GM23338 (cell line): ENCODE measurements around the gene PDCD1. TPM values are rescaled to one million over a fixed set of nuclear protein-coding genes. Genes with fewer than 3 reads are reported as not detected.

Source experiments
- ATAC-seq: fragments of 200-7000 bp; cut with Tn5 transposase; 3 replicates; pipeline ENCODE4 v1.9.1; 2020
- DNase-seq: peaks from one replicate; pipeline ENCODE4 v3.0.0-alpha.2; 2015; ENCODE audit warnings: low spot score
- H2AFZ ChIP-seq: fragments of 200-600 bp; sonication (generic); 2 replicates; pipeline ENCODE4 v1.8.0; 2016; ENCODE audit warnings: antibody characterized with exemption, mild to moderate bottlenecking, moderate library complexity
- H3F3A ChIP-seq: fragments of 200-600 bp; sonication (generic); replicated peaks from 2 replicates; pipeline ENCODE4 v1.8.0; 2017; ENCODE audit warnings: antibody characterized with exemption, mixed run types, low read depth
- H3K27ac ChIP-seq: fragments of 200-600 bp; sonication (generic); 2 replicates; pipeline ENCODE4 v1.6.1; 2016; ENCODE audit warnings: low read depth
- H3K27me3 ChIP-seq: fragments of 200-600 bp; sonication (generic); 2 replicates; pipeline ENCODE4 v1.8.0; 2016; ENCODE audit warnings: mild to moderate bottlenecking, mixed run types, moderate library complexity; ENCODE audit not compliant: insufficient read depth
- H3K36me3 ChIP-seq: fragments of 200-600 bp; sonication (generic); 2 replicates; pipeline ENCODE4 v1.8.0; 2016; ENCODE audit warnings: mild to moderate bottlenecking; ENCODE audit not compliant: insufficient read depth
- H3K4me1 ChIP-seq: fragments of 200-600 bp; sonication (generic); 2 replicates; pipeline ENCODE4 v1.8.0; 2016; ENCODE audit warnings: mild to moderate bottlenecking, moderate library complexity; ENCODE audit not compliant: insufficient read depth
- H3K4me2 ChIP-seq: fragments of 200-600 bp; sonication (generic); 2 replicates; pipeline ENCODE4 v1.7.1; 2017; ENCODE audit warnings: mixed run types
- H3K4me3 ChIP-seq: fragments of 200-600 bp; sonication (generic); 2 replicates; pipeline ENCODE4 v1.6.1; 2016; ENCODE audit warnings: mixed run types
- H3K79me2 ChIP-seq: fragments of 200-600 bp; sonication (generic); replicated peaks from 2 replicates; pipeline ENCODE4 v1.8.0; 2017; ENCODE audit warnings: mild to moderate bottlenecking; ENCODE audit not compliant: insufficient read depth
- H3K9me2 ChIP-seq: fragments of 200-600 bp; sonication (generic); 2 replicates; pipeline ENCODE4 v1.8.0; 2017; ENCODE audit not compliant: insufficient read depth
- H4K20me1 ChIP-seq: fragments of 200-600 bp; sonication (generic); replicated peaks from 2 replicates; pipeline ENCODE4 v1.8.0; 2017; ENCODE audit warnings: mild to moderate bottlenecking; ENCODE audit not compliant: insufficient read depth
- H3K27ac Mint-ChIP-seq: 2 replicates; pipeline ENCODE4 v1.8.0; 2020; ENCODE audit warnings: inconsistent platforms, mild to moderate bottlenecking, moderate library complexity, mixed read lengths
- H3K27me3 Mint-ChIP-seq: 3 replicates; pipeline ENCODE4 v1.8.0; 2022; ENCODE audit warnings: low read depth, mild to moderate bottlenecking, moderate library complexity, mixed read lengths, inconsistent platforms; ENCODE audit not compliant: insufficient read depth, poor library complexity
- H3K36me3 Mint-ChIP-seq: 3 replicates; pipeline ENCODE4 v1.8.0; 2021; ENCODE audit warnings: low read depth, mild to moderate bottlenecking, inconsistent platforms, moderate library complexity, mixed read lengths
- H3K4me1 Mint-ChIP-seq: 3 replicates; pipeline ENCODE4 v1.8.0; 2020; ENCODE audit warnings: mild to moderate bottlenecking, inconsistent platforms, mixed read lengths
- H3K4me3 Mint-ChIP-seq: 3 replicates; pipeline ENCODE4 v1.8.0; 2021; ENCODE audit warnings: moderate library complexity, mild to moderate bottlenecking, inconsistent platforms, mixed read lengths
- H3K9me3 Mint-ChIP-seq: 3 replicates; pipeline ENCODE4 v1.8.0; 2020; ENCODE audit warnings: moderate library complexity, mild to moderate bottlenecking, inconsistent platforms, mixed read lengths
- ETS1 ChIP-seq: IDR thresholded peaks from 2 replicates; pipeline ENCODE4 v1.6.1; 2016; ENCODE audit warnings: antibody characterized with exemption
- EZH2phosphoT487 ChIP-seq: fragments of 200-600 bp; sonication (generic); IDR thresholded peaks from one replicate; pipeline ENCODE4 v1.8.1; 2018; ENCODE audit warnings: antibody characterized with exemption; ENCODE audit not compliant: unreplicated experiment
- NANOG ChIP-seq: IDR thresholded peaks from 2 replicates; pipeline ENCODE4 v1.6.1; 2016; ENCODE audit warnings: antibody characterized with exemption, borderline replicate concordance
- POLR2AphosphoS5 ChIP-seq: IDR thresholded peaks from 2 replicates; pipeline ENCODE4 v1.6.1; 2016; ENCODE audit warnings: antibody characterized with exemption, low read depth
- ZNF462 ChIP-seq: fragments of 250-450 bp; sonication (Bioruptor Pico); IDR thresholded peaks from 2 replicates; pipeline ENCODE4 v1.5.0; 2020; ENCODE audit warnings: mild to moderate bottlenecking, moderate library complexity
- polyA plus RNA-seq: library from polyadenylated mRNA; unstranded; fragments of >200 nt; fragmentation: Nextera tagmentation; extraction: Ambion mirVana; gene quantifications from 2 replicates; pipeline ENCODE4 v1.2.1, GENCODE V29; 2016
- total RNA-seq: library from RNA; depleted of rRNA; stranded (reverse); fragments of >200 nt; shearing (Covaris generic); gene quantifications from 2 replicates; pipeline ENCODE4 v1.2.3, GENCODE V29; 2014
- TF ChIP-seq, protein P1 (sequence below), 2 experiments: fragments of 200-600 bp in 1 of 2; sonication (generic) in 1 of 2; conservative IDR thresholded peaks; 2 replicates each; pipeline versions ENCODE4 v1.5.1 to v1.6.1; 2016 to 2017; ENCODE audit warnings: antibody characterized with exemption in 2 of 2, low read depth in 2 of 2, mild to moderate bottlenecking in 2 of 2, moderate library complexity in 1 of 2

Gene PDCD1
- total and polyA plus RNA-seq, 2 experiments from 2014 or later, result 0.34 to 0.38 TPM

GRCh38 chr2:241877989-241878970 lies 19.6 kb upstream of the PDCD1 start:
- H3K36me3 Mint-ChIP-seq, result peaks cover 10% of the 10 kb centered on the region
- H3K27me3 ChIP-seq, result no peaks in the 10 kb centered on the region
- peak; percentile 24 for ATAC-seq
- peaks cover 17% of the 10 kb centered on the region for H3K9me3 Mint-ChIP-seq
- H3K27ac ChIP-seq, result no peak overlapping the region
- H3K4me3 Mint-ChIP-seq, result no peak overlapping the region
- TF ChIP-seq, protein P1, sequence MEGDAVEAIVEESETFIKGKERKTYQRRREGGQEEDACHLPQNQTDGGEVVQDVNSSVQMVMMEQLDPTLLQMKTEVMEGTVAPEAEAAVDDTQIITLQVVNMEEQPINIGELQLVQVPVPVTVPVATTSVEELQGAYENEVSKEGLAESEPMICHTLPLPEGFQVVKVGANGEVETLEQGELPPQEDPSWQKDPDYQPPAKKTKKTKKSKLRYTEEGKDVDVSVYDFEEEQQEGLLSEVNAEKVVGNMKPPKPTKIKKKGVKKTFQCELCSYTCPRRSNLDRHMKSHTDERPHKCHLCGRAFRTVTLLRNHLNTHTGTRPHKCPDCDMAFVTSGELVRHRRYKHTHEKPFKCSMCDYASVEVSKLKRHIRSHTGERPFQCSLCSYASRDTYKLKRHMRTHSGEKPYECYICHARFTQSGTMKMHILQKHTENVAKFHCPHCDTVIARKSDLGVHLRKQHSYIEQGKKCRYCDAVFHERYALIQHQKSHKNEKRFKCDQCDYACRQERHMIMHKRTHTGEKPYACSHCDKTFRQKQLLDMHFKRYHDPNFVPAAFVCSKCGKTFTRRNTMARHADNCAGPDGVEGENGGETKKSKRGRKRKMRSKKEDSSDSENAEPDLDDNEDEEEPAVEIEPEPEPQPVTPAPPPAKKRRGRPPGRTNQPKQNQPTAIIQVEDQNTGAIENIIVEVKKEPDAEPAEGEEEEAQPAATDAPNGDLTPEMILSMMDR (conservative IDR thresholded peaks at IDR 0.05; ENCODE audit: low read depth in 2 of 2), result peak; percentile 67 to 90
- no peak for TF ChIP-seq EZH2phosphoT487
- H3K4me2 ChIP-seq, result peak overlapping the region; percentile 70; the same call in 1 of the 2 replicates
- peaks cover 35% of the 10 kb centered on the region for H3K27me3 Mint-ChIP-seq
- H3K4me1 ChIP-seq, result peaks cover 21% of the 10 kb centered on the region
- H3K27ac Mint-ChIP-seq, result no peak overlapping the region
- H3K79me2 ChIP-seq, result no peaks in the 10 kb centered on the region
- no peaks in the 10 kb centered on the region for H3F3A ChIP-seq
- H3K9me2 ChIP-seq, result no peaks in the 10 kb centered on the region
- no peaks in the 10 kb centered on the region for H4K20me1 ChIP-seq
- H3K4me3 ChIP-seq, result peak overlapping the region; percentile 41; the same call in 1 of the 2 replicates
- H2AFZ ChIP-seq, result no peak overlapping the region
- peak; percentile 84 for DNase-seq
- H3K36me3 ChIP-seq, result no peaks in the 10 kb centered on the region
- H3K4me1 Mint-ChIP-seq, result peaks cover 18% of the 10 kb centered on the region

DNA sequence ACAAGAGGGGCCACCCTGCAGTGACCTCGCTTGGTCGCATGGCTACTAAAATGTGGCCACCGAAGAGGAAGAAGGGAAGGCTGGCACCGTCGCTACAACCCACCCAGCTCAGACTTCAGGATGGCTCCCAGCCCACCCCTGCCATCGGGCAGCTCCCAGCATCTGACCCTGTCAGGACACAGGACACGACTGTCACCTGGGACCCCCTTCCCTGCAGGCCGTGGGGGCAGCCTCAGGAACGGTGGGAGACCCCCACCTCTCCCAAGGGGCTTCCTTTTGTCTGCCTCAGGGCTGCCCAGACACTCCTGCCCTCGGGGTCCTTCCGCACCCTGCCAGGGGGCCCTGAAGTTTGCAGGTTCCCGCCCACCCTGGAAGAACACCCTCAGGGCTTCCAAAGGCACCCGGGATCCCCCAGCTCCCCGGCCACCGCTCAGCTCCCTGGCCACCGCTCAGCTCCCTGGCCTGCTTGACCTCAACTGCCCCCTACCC lies 18.5 kb upstream of the PDCD1 start:
- H3K4me1 ChIP-seq, result peaks cover 11% of the 10 kb centered on the region
- no peak overlapping the region for H3K4me3 ChIP-seq
- ATAC-seq, result no peak
- Mint-ChIP-seq H3K27me3 (peaks cover 29% of the 10 kb centered on the region), H3K27ac (no peak overlapping the region), H3K9me3 (peaks cover 20% of the 10 kb centered on the region), H3K4me3 (no peak overlapping the region), H3K36me3 (peaks cover 10% of the 10 kb centered on the region), H3K4me1 (peaks cover 8% of the 10 kb centered on the region)
- no peak for DNase-seq
- H3F3A ChIP-seq, result no peaks in the 10 kb centered on the region
- TF ChIP-seq ETS1 (no peak), ZNF462 (no peak), EZH2phosphoT487 (no peak), NANOG (no peak), POLR2AphosphoS5 (no peak)
- no peaks in the 10 kb centered on the region for H4K20me1 ChIP-seq
- H3K27me3 ChIP-seq, result no peaks in the 10 kb centered on the region
- H3K4me2 ChIP-seq, result no peak overlapping the region
- no peaks in the 10 kb centered on the region for H3K79me2 ChIP-seq
- H3K27ac ChIP-seq, result no peak overlapping the region
- no peaks in the 10 kb centered on the region for H3K36me3 ChIP-seq
- H3K9me2 ChIP-seq, result no peaks in the 10 kb centered on the region
- H2AFZ ChIP-seq, result no peak overlapping the region
